Activated T-helper 2 cell treated with anti-CD3 and anti-CD28 coated beads, Interferon-gamma antibody, Interleukin-2, Interleukin-4, amounts not matched to agents 10 μg/mL and 5 μg/mL and 100 μg/mL, durations not matched to agents 14 hours and 24 hours and 36 hours (primary cell): Measurements from ENCODE around the gene NEIL3. TPM values are rescaled to one million over a fixed set of nuclear protein-coding genes. Genes with fewer than 3 reads are reported as not detected.

Source experiments
- DNase-seq: peaks from one replicate; pipeline ENCODE4 v3.0.0; 2021; ENCODE audit warnings: low spot score
- H3K27ac Mint-ChIP-seq: one replicate; pipeline ENCODE4 v1.8.0; 2021; ENCODE audit warnings: mixed read lengths
- H3K27me3 Mint-ChIP-seq: one replicate; pipeline ENCODE4 v1.8.0; 2021; ENCODE audit warnings: low read depth, mixed read lengths
- H3K36me3 Mint-ChIP-seq: one replicate; pipeline ENCODE4 v1.8.0; 2021; ENCODE audit warnings: low read depth, mixed read lengths
- H3K4me1 Mint-ChIP-seq: one replicate; pipeline ENCODE4 v1.8.0; 2021; ENCODE audit warnings: low read depth, mixed read lengths
- H3K4me3 Mint-ChIP-seq: one replicate; pipeline ENCODE4 v1.8.0; 2021; ENCODE audit warnings: low read depth, mild to moderate bottlenecking, moderate library complexity, mixed read lengths
- H3K9me3 Mint-ChIP-seq: one replicate; pipeline ENCODE4 v1.8.0; 2021; ENCODE audit warnings: mixed read lengths
- intact Hi-C: fragments of 100-400 bp; cut with micrococcal nuclease; formaldehyde crosslinking; loops from one replicate; pipeline ENCODE4 v1.15.1; 2023
- total RNA-seq: library from RNA; stranded (reverse); gene quantifications from 2 replicates; pipeline ENCODE4 v1.2.3, GENCODE V29; 2022

Gene NEIL3, protein sequence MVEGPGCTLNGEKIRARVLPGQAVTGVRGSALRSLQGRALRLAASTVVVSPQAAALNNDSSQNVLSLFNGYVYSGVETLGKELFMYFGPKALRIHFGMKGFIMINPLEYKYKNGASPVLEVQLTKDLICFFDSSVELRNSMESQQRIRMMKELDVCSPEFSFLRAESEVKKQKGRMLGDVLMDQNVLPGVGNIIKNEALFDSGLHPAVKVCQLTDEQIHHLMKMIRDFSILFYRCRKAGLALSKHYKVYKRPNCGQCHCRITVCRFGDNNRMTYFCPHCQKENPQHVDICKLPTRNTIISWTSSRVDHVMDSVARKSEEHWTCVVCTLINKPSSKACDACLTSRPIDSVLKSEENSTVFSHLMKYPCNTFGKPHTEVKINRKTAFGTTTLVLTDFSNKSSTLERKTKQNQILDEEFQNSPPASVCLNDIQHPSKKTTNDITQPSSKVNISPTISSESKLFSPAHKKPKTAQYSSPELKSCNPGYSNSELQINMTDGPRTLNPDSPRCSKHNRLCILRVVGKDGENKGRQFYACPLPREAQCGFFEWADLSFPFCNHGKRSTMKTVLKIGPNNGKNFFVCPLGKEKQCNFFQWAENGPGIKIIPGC
- total RNA-seq = 18.2 and 18.5 TPM in 2 replicates

DNA sequence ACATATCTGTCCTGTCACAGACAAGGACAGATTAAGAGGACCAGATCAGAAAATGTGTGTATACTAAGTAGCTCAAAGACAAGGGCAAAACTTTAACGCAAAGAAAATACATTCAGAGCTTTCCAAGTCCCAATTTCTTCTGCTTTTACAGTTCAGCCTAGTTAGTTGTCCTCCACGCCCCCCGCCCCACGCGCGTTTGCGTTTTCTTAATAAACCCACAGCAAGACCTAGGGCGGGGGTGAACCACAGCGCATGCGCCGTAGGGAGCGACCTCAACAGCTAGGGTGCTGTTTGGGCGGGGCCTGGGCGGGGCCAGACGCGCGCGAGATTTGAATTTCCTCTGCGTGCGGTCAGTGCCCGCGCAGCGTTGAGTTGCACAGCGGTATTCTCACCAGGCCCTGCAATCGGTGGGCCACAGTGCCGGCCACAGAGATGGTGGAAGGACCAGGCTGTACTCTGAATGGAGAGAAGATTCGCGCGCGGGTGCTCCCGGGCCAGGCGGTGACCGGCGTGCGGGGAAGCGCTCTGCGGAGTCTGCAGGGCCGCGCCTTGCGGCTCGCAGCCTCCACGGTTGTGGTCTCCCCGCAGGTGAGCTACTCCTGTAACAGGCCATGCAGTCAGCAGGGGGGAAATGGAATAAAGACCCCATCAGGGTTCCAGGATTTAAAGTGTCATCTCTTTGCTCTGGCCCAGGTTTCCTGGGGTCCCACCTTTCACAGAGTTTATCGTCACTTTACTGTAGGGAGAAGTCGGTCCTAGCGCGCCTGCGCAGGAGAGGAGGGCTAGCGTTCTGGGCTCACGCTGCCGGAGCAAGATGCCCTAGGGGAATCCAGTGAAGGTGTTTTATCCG, at the start of gene NEIL3:
NEIL3 (plus strand) TSS at position 353 of the 850 bp plus-strand sequence; CDS start at position 433, 80 bp downstream.
- peaks cover 20% of the 10 kb centered on the region for H3K36me3 Mint-ChIP-seq
- DNase-seq = peak; percentile 88
- H3K27me3 Mint-ChIP-seq = no peaks in the 10 kb centered on the region
- no peaks in the 10 kb centered on the region for H3K9me3 Mint-ChIP-seq
- peaks cover 51% of the 10 kb centered on the region for H3K4me1 Mint-ChIP-seq
- peak within 1 kb of the TSS; percentile 95 for H3K4me3 Mint-ChIP-seq
- H3K27ac Mint-ChIP-seq = peak within 1 kb of the TSS; percentile 91
- intact Hi-C loops = loop anchor here (1.0 to 10.0 kb wide), 9 partner anchors 9 to 985 kb away; partner anchors contain the start of gene AGA

DNA sequence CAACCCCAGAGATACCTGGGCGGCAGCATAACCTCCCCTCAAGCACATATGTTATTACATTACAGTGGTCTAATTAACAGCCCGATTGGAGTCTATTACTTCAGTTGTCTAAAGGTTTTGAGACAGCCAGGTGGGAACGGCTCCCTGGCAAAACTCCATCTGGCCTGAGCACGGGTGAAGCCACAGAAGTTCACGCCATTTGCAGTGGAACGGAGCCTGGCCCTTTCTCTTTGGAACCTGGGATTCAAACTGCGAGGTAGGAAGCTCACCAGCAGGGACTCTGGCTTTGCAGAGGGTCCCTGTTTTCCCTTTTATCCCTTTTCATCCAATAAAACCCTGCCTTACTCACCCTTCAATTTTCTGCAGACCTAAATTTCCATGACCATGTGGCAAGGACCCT, 45.9 kb upstream of the NEIL3 start:
- H3K4me3 Mint-ChIP-seq = no peak overlapping the region
- H3K9me3 Mint-ChIP-seq = no peaks in the 10 kb centered on the region
- H3K4me1 Mint-ChIP-seq = peaks cover 1% of the 10 kb centered on the region
- intact Hi-C loops = no loop called here
- H3K36me3 Mint-ChIP-seq = no peaks in the 10 kb centered on the region
- DNase-seq = no peak
- H3K27ac Mint-ChIP-seq = no peak overlapping the region
- peaks cover 22% of the 10 kb centered on the region for H3K27me3 Mint-ChIP-seq

DNA sequence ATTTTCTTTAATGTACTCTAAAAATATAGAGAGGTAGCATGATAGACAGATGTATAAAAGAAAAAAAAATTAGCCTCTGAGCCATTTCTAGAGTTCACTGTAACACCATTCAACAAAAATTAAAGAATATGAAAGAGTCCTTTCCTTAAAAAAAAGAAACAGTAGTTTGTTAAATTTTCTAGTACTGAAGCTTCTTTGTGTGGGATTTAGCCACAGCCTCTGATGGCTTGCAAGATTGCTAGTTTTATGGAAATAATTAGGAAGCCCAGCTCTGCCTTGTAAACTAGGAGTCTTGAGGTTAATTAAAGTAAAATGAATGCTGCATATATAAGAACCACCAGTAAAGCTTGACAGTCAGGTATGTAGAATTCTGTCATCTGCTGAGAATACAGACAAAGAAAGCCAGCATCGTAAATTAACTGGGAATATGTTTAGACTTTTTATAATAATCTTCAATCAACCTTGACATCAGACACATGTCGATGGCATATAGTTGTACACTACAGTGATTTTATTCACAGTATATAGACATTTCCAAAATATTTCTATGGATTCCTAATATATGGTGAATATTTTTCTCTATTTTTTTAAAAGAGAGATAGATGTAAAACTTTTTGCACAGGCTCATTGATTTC, 44.8 kb upstream of the NEIL3 start:
- no peak for DNase-seq
- no peaks in the 10 kb centered on the region for H3K9me3 Mint-ChIP-seq
- no peak overlapping the region for H3K4me3 Mint-ChIP-seq
- no peak overlapping the region for H3K27ac Mint-ChIP-seq
- H3K36me3 Mint-ChIP-seq = no peaks in the 10 kb centered on the region
- no peaks in the 10 kb centered on the region for H3K4me1 Mint-ChIP-seq
- intact Hi-C loops = no loop called here
- peaks cover 20% of the 10 kb centered on the region for H3K27me3 Mint-ChIP-seq

DNA sequence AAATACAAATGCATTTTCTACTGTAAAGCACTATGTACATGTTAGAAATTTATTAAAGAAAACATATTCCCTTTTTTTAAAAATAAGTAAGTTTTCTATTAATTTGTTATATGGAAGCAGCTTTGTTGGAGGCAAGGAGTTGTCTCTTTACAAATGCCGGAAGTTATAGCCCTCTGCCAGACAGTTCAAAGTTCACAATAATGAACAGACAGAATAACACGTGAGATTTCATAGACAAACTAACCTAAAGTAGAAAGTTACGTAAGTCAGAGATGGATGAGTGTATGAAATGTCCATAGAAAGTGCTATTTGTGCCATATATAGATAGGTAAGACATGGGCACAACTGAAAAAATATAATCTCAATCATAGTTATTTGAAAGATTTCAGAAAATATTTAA, 43.9 kb upstream of the NEIL3 start:
- no peak overlapping the region for H3K4me3 Mint-ChIP-seq
- intact Hi-C loops = no loop called here
- H3K36me3 Mint-ChIP-seq = no peaks in the 10 kb centered on the region
- no peak overlapping the region for H3K27ac Mint-ChIP-seq
- no peaks in the 10 kb centered on the region for H3K9me3 Mint-ChIP-seq
- H3K27me3 Mint-ChIP-seq = peaks cover 16% of the 10 kb centered on the region
- H3K4me1 Mint-ChIP-seq = no peaks in the 10 kb centered on the region
- no peak for DNase-seq

DNA sequence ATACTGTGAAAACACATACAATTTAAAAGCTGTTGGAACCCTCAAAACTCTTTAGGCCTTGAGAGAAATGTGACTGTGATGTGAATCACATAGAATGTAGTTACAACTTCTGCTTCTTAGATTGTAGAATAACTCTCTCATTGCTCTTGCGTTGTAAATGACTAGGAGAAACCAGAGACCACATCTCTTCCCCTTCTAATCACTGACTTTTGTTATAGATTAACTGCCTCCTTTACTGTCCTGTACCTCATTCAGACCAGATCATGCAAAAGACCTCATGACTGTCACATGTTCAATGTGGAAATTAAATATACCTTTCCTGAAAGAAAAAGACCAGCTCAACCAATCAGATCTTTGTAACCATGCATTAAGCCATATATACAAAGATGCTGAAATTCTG, 43.2 kb upstream of the NEIL3 start:
- H3K27ac Mint-ChIP-seq = no peak overlapping the region
- intact Hi-C loops = no loop called here
- no peaks in the 10 kb centered on the region for H3K36me3 Mint-ChIP-seq
- H3K9me3 Mint-ChIP-seq = no peaks in the 10 kb centered on the region
- no peak overlapping the region for H3K4me3 Mint-ChIP-seq
- no peak for DNase-seq
- no peaks in the 10 kb centered on the region for H3K4me1 Mint-ChIP-seq
- H3K27me3 Mint-ChIP-seq = peaks cover 18% of the 10 kb centered on the region

DNA sequence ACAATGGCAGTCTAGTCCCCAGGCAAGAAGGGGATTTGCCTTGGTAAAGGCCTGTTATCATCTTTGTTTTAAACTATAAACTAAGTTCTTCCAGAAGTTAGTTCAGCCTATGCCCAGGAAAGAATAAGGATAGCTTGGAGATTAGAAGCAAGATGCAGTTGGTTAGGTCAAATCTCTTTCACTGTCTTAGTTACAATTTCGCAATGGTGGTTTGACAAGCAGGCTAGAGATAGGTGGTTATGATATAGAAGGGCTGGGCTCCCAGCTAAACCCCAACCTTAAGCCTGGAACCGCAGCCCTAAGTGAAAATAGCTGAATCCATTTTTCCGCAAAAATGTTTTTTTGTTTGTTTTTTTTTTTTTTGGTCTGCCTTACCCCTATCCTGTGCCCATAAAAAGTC, 41.8 kb upstream of the NEIL3 start:
- no peak overlapping the region for H3K4me3 Mint-ChIP-seq
- no peaks in the 10 kb centered on the region for H3K4me1 Mint-ChIP-seq
- intact Hi-C loops = no loop called here
- H3K27ac Mint-ChIP-seq = no peak overlapping the region
- H3K9me3 Mint-ChIP-seq = no peaks in the 10 kb centered on the region
- no peaks in the 10 kb centered on the region for H3K36me3 Mint-ChIP-seq
- no peak for DNase-seq
- H3K27me3 Mint-ChIP-seq = peaks cover 18% of the 10 kb centered on the region

DNA sequence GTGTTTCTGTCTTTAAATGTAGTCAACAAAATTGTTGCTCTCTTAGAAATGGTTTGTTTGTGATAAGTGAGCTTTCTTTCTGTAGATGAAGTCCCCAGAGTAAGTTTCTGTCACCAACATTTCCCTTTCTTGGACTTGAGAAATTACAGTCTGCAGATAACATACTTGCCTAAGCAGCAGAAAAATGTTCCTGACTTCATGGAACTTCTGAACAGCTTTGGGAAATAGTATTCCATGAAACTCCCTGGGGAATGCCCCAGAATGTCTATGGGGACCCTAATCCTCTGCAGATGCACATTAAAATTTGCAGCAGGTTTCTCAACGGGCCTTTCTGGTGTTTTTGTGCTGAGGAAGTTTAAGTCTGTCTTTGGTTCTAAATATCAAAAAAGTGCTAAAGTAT, 38.6 kb upstream of the NEIL3 start:
- Mint-ChIP-seq H3K4me3 (no peak overlapping the region), H3K36me3 (no peaks in the 10 kb centered on the region), H3K4me1 (no peaks in the 10 kb centered on the region), H3K27ac (no peak overlapping the region), H3K9me3 (no peaks in the 10 kb centered on the region), H3K27me3 (peaks cover 18% of the 10 kb centered on the region)
- DNase-seq = no peak
- intact Hi-C loops = no loop called here

DNA sequence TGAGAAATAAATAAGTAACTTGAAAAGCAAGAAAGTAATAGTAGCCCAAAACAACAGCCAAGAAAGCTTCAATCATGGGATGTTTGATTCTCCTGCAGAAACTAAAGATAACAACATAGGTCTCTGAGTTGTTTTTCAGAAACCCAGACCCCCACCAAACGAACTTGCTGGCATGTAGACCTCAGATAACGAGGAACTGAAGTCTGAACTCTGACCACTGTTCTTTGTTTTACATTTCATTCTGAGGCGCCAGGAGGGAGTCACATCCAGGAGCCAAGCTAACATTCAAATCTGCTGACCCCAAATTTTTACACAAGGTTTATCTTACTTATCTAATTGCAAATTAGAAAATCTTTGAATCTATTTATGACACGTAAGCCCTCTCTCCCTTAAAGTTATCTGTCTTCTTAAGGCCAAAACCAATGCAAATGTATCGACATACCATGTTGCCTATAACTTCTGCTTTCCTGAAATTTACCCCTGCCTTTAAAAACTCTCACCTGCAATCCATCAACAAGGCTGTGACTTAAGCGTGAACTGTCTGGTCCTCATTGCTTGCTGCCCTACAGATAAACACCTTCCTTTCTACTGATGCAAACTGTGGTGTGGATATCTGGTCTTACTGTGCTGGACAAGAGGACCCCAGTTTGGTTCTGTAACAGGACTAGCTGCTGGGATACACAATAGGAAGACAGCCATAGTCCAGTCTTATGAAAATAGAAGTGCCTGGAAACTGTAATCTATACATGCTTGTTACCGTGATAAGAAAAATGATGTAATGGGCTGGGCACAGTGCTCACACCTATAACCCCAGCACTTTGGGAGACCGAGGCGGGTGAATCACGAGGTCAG, 37.5 kb upstream of the NEIL3 start:
- no peak for DNase-seq
- Mint-ChIP-seq H3K4me3 (no peak overlapping the region), H3K27me3 (peaks cover 20% of the 10 kb centered on the region), H3K4me1 (no peaks in the 10 kb centered on the region), H3K9me3 (no peaks in the 10 kb centered on the region), H3K27ac (no peak overlapping the region), H3K36me3 (no peaks in the 10 kb centered on the region)
- intact Hi-C loops = no loop called here

DNA sequence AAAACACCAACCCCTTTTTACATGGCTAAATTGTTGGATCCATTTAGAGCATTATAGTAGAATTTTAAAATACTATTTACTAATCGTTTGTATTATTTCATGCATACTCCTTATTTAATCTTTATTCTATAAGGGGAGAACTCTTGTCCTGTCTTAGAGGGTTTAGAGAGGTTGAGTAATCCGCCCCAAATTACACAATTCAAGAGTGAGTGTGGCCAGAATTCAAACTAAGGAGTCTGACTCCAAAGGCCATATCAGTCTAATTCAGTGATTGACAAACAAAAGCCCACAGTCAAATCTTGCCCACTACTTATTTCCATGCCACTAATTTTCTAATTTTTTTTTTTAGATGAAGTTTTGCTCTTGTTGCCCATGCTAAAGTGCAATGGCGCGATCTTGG, 33.7 kb upstream of the NEIL3 start:
- Mint-ChIP-seq H3K27ac (no peak overlapping the region), H3K36me3 (no peaks in the 10 kb centered on the region), H3K4me3 (no peak overlapping the region), H3K27me3 (peaks cover 25% of the 10 kb centered on the region), H3K4me1 (no peaks in the 10 kb centered on the region), H3K9me3 (no peaks in the 10 kb centered on the region)
- no peak for DNase-seq
- intact Hi-C loops = no loop called here

DNA sequence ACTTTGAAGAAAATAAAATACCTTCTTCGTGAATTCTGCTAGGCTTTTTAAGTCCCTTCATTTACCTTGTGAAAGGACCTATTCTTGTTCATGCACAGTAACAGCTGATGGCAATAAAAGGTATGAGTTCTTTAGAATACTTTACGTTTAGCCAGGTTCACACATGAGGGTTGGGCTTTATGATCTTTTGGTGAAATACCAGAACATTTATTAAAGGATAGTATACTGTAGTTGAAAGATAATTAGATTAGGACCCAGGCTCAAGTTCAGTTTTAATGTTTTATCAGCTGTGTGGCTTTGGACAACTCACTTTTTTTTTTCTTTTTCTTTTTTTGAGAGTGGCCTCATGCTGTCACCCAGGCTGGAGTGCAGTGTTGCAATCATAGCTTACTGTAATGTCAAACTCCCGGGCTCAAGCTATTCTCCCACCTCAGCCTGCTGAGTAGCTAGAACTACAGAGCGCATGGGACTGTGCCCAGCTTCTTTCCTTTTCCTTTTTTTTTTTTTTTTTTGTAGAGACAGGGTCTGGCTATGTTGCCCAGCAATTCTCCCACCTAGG, 28.2 kb upstream of the NEIL3 start:
- H3K4me1 Mint-ChIP-seq = peaks cover 5% of the 10 kb centered on the region

DNA sequence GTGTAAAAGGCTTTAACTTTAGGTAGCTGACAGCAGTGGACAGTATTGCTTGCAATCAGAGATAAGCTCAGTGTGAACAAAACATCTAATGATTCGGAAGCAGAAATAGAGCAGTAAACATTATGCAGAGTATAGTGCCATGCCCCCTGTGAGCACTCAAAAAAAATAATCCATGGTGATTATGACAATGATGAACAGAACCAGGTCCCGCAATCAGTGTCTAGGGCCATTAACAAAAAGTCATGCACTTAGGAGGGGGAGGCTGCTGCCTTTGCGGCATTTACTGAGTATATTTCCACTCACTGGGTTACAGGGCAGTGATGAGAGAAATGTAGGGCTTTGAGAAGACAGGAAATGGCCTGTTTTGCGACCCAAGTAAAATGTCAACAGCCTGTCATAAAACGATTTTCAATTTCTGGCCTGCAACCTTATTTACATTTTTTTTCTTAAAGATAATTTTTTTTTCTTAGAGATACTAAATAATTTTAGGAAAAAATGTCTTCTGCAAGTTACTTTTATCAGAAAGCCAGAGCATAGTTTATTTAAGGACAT, 27.3 kb upstream of the NEIL3 start:
- no peak for DNase-seq
- Mint-ChIP-seq H3K4me3 (no peak overlapping the region), H3K36me3 (no peaks in the 10 kb centered on the region), H3K27ac (no peak overlapping the region), H3K27me3 (peaks cover 13% of the 10 kb centered on the region), H3K9me3 (no peaks in the 10 kb centered on the region), H3K4me1 (peaks cover 5% of the 10 kb centered on the region)
- intact Hi-C loops = no loop called here

More for the DNA sequence above, 28.2 kb upstream of the NEIL3 start:
- Mint-ChIP-seq H3K27ac (no peak overlapping the region), H3K4me3 (no peak overlapping the region), H3K27me3 (peaks cover 16% of the 10 kb centered on the region), H3K9me3 (no peaks in the 10 kb centered on the region), H3K36me3 (no peaks in the 10 kb centered on the region)
- intact Hi-C loops = no loop called here
- no peak for DNase-seq
